GM11168 (cell line): ENCODE data around the gene CCDC40.
"Not testable (repeated sequence)": the region's sequence is repeated elsewhere in the genome, so short reads cannot be mapped to it uniquely, and the experiment has no call there.

ENCODE experiments used
- in situ Hi-C: fragments of 300-500 bp; cut with MboI; formaldehyde crosslinking; loops from one replicate; pipeline ENCODE4 v1.12.0; 2022; ENCODE audit warnings: low sequenced_read_pairs; ENCODE audit not compliant: unreplicated experiment

The CCDC40 gene

GRCh38 chr17:80035937-80036714, at the start of gene CCDC40:
CCDC40 (plus strand) TSS chr17:80036642; CDS start chr17:80036663, 21 bp downstream.
- in situ Hi-C loops, result no loop called here

GRCh38 chr17:79987187-79987934, 49.1 kb upstream of the CCDC40 start:
- in situ Hi-C loops, result no loop called here

DNA sequence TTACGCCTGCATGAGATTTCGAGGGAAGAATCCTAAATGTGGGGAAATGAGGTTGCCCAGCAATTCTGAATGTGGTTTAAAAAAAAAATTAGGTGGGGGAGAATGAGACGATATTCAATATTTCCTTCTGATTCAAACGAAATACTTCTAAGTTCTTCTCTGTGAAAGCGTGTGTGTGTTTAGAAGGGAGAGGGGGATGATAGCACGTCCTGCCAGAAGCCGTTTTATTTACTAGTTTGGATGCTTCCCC, 48.6 kb upstream of the CCDC40 start:
- in situ Hi-C loops, result no loop called here

- in situ Hi-C loops, result no loop called here
Observed at GRCh38 chr17:79988185-79988971, 48.1 kb upstream of the CCDC40 start.

GRCh38 chr17:79989106-79989835, 47.2 kb upstream of the CCDC40 start:
- in situ Hi-C loops, result no loop called here

DNA sequence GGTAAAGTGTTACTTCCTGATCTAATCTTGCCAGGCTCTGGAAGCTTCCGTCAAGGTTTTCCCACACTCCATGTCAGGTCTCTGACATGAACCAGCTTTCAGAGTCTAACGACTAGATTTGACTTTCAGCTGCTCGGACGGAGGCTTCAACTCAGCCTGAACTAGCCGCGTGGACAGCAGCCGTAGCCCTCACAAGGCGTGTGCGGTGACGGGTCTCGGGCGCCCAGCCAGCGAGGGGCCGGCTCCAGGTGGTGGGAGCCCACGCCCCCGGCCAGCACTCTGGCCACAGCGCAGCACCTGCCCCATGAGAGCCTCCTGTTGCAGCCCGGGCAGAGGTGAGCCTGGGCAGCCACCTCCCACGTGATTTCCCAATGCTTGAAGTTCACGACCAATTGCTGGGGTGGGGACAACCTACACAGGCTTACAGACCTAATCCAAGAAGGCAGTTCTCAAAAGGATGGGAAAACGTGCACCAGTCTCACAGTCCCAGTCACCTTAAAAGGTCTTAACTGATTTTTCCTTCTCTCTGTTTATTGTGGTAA, 46.3 kb upstream of the CCDC40 start:
- in situ Hi-C loops, result no loop called here

- in situ Hi-C loops, result no loop called here
Observed at GRCh38 chr17:79990704-79991103, 45.7 kb upstream of the CCDC40 start.

- in situ Hi-C loops, result no loop called here
Observed at GRCh38 chr17:79991140-79991923, 45.1 kb upstream of the CCDC40 start.

GRCh38 chr17:79991924-79992648, 44.4 kb upstream of the CCDC40 start:
- in situ Hi-C loops, result no loop called here

GRCh38 chr17:79992649-79993389, 43.6 kb upstream of the CCDC40 start:
- in situ Hi-C loops, result no loop called here

DNA sequence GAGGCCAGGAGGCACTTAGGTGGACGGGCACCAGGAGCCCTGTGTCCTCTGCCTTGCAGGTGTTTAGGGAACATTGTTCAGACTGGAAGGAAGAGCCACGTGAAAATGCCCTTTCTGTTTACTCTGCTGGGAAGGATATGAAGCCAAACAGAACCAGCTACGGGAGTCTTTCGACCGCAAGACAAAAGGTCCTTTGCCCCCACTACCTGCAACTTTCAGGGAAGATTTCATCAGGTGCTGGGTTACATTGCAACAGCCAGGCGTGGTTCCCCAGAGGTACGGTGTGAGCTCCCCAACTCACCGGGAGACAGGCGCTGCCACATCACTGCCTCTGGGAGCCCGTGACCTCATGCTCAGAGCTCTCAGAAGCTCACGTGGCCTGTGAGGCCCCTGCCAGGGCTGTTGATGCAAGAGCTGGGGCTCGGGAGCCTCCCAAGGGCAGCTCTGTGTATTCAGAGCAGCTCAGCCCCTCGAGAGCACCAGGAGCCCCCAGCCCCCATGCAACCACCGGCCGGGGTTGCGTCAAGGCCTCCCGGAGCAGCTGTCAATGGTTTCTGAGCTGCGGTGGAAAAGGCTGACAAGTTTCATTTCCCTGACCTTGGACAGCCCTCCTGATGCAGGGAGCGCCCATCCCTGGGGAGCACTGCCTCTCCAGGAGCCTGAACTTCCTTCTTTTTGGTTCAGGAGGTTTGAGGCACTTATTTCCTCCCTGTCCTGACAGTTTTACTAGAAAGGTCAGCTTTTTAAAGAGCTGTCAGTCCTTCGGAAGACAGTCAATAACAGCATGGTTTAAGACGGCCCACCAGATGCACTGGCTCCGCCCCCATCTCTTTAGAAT, 42.8 kb upstream of the CCDC40 start:
- in situ Hi-C loops, result no loop called here

DNA sequence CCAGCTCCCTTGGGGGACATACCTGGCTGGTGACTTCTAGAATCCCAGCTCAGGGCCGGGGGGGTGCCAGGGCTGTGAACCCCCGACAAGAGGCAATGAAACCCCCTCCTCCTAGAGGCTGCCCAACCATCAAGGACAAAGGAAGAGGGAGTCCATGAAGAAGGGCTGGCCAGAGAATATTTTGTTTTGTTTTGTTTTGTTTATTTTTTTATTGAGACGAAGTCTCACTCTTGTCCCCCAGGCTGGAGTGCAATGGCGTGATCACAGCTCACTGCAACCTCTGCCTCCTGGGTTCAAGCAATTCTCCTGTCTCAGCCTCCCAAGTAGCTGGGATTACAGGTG, 42.2 kb upstream of the CCDC40 start:
- in situ Hi-C loops, result not testable (repeated sequence)

GRCh38 chr17:79994602-79995001, 41.8 kb upstream of the CCDC40 start:
- in situ Hi-C loops, result no loop called here

GRCh38 chr17:79995696-79996095, 40.7 kb upstream of the CCDC40 start:
- in situ Hi-C loops, result no loop called here

GRCh38 chr17:79996291-79996690, 40.2 kb upstream of the CCDC40 start:
- in situ Hi-C loops, result no loop called here

DNA sequence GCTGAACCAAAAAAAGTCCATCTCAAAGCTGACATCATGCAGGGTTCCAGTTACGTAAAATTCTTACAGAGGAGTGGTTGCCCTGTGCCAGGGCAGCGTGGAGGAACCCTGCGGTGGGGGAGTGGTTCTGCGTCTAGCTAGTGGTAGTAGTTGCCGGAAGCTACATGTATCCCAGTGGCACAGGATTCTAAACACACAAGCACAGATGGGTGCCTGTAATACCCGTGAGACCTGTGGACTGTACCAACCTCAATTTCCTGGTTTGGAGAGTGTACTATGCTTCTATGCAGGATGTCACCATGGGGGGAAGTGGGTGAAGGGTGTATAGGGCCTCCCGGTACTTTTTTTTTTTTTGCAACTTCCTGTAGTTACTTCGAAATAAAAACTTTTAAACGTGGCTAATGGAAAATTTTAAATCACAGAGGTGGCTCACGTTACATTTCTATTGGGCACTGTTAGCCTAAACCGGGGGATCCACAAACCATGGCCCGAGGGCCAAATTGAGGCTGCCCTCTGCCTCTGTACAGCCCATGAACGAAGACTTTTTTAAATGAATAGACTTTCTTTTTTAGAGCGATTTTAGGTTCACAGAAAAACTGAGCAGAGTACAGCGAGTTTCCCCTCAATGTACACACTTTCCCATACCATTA, 39.3 kb upstream of the CCDC40 start:
- in situ Hi-C loops, result no loop called here

GRCh38 chr17:80000136-80000535, 36.3 kb upstream of the CCDC40 start:
- in situ Hi-C loops, result no loop called here
